KMS-11 (cell line): Measurements from ENCODE around the gene CUEDC2.

ENCODE experiments used
- H2AFZ ChIP-seq: fragments of 200-600 bp; sonication (generic); 2 replicates; pipeline ENCODE4 v1.6.1; 2016; ENCODE audit warnings: antibody characterized with exemption, mixed run types, low read depth
- H3K27ac ChIP-seq: fragments of 200-600 bp; sonication (generic); 2 replicates; pipeline ENCODE4 v1.6.1; 2016; ENCODE audit warnings: mild to moderate bottlenecking, mixed run types
- H3K27me3 ChIP-seq: fragments of 200-600 bp; sonication (generic); 2 replicates; pipeline ENCODE4 v1.6.1; 2017; ENCODE audit warnings: mild to moderate bottlenecking, low read depth, mixed run types, moderate library complexity; ENCODE audit not compliant: insufficient read depth
- H3K36me3 ChIP-seq: fragments of 200-600 bp; sonication (generic); 2 replicates; pipeline ENCODE4 v1.6.1; 2017; ENCODE audit warnings: mild to moderate bottlenecking, mixed run types; ENCODE audit not compliant: insufficient read depth
- H3K4me1 ChIP-seq: fragments of 200-600 bp; sonication (generic); 2 replicates; pipeline ENCODE4 v1.6.1; 2016; ENCODE audit warnings: mild to moderate bottlenecking, low read depth, mixed run types; ENCODE audit not compliant: poor library complexity, severe bottlenecking
- H3K4me2 ChIP-seq: fragments of 200-600 bp; sonication (generic); 2 replicates; pipeline ENCODE4 v1.7.0; 2016; ENCODE audit warnings: mild to moderate bottlenecking, mixed run types
- H3K4me3 ChIP-seq: fragments of 200-600 bp; sonication (generic); IDR thresholded peaks from 2 replicates; pipeline ENCODE4 v1.6.1; 2017; ENCODE audit warnings: low read depth, low read length, mixed read lengths; ENCODE audit not compliant: insufficient read depth
- H3K79me2 ChIP-seq: fragments of 200-600 bp; sonication (generic); 2 replicates; pipeline ENCODE4 v1.6.1; 2016; ENCODE audit warnings: low read depth, mixed run types; ENCODE audit not compliant: insufficient read depth
- H3K9ac ChIP-seq: fragments of 200-600 bp; sonication (generic); 2 replicates; pipeline ENCODE4 v1.6.1; 2016; ENCODE audit warnings: mild to moderate bottlenecking, mixed run types
- H4K20me1 ChIP-seq: fragments of 200-600 bp; sonication (generic); 2 replicates; pipeline ENCODE4 v1.6.1; 2016; ENCODE audit warnings: mild to moderate bottlenecking, mixed run types; ENCODE audit not compliant: insufficient read depth
- TF ChIP-seq, protein P1 (sequence below): fragments of 200-600 bp; sonication (generic); conservative IDR thresholded peaks from 2 replicates; pipeline ENCODE4 v1.6.1; 2017; ENCODE audit warnings: low read depth, mild to moderate bottlenecking, antibody characterized with exemption, low read length, moderate library complexity, mixed read lengths

Gene CUEDC2

GRCh38 chr10:102394079-102394800 is 38.1 kb downstream of the CUEDC2 start:
- Histone ChIP-seq H3K36me3 (peaks cover 3% of the 10 kb centered on the region; the same call in 1 of the 2 replicates), H3K79me2 (peaks cover 22% of the 10 kb centered on the region), H3K27me3 (no peaks in the 10 kb centered on the region), H4K20me1 (no peaks in the 10 kb centered on the region), H3K4me2 (peak overlapping the region; percentile 93), H3K9ac (peak overlapping the region; percentile 94), H2AFZ (peak overlapping the region; percentile 41), H3K4me3 (no peak overlapping the region), H3K27ac (peak overlapping the region; percentile 93), H3K4me1 (peaks cover 33% of the 10 kb centered on the region)
- TF ChIP-seq, protein P1, sequence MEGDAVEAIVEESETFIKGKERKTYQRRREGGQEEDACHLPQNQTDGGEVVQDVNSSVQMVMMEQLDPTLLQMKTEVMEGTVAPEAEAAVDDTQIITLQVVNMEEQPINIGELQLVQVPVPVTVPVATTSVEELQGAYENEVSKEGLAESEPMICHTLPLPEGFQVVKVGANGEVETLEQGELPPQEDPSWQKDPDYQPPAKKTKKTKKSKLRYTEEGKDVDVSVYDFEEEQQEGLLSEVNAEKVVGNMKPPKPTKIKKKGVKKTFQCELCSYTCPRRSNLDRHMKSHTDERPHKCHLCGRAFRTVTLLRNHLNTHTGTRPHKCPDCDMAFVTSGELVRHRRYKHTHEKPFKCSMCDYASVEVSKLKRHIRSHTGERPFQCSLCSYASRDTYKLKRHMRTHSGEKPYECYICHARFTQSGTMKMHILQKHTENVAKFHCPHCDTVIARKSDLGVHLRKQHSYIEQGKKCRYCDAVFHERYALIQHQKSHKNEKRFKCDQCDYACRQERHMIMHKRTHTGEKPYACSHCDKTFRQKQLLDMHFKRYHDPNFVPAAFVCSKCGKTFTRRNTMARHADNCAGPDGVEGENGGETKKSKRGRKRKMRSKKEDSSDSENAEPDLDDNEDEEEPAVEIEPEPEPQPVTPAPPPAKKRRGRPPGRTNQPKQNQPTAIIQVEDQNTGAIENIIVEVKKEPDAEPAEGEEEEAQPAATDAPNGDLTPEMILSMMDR: peak; percentile 12

DNA sequence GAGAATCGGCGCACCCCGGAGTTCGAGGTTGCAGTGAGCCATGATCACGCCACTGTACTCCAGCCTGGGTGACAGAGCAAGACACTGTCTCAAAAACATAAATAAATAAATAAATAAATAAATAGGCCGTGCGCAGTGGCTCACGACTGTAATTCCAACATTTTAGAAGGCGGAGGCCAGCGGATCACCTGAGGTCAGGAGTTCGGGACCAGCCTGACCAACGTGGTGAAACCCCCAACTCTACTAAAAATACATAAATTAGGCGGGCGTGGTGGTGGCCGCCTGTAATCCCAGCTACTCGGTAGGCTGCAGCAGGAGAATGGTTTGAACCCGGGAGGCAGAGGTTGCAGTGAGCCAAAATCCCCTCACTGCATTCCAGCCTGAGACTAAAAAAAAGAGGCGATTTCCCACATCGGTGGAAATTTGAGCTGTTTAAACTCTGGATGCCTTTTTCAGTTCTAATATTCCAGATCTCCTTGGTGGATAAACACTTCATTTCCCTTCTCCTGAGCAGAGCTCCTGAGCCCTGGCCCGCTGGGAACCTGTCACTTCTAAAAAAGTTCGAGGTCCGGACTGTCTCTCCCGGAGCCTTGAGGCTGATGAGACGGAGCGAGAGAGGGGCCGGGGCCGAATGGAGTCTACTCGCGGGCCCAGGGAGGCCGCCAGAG is 38.8 kb downstream of the CUEDC2 start:
- Histone ChIP-seq H2AFZ (peak overlapping the region; percentile 41), H3K4me2 (peak overlapping the region; percentile 93), H3K27ac (peak overlapping the region; percentile 93), H3K4me1 (peaks cover 28% of the 10 kb centered on the region), H3K9ac (peak overlapping the region; percentile 94), H3K36me3 (peaks cover 3% of the 10 kb centered on the region; the same call in 1 of the 2 replicates), H3K27me3 (no peaks in the 10 kb centered on the region), H3K79me2 (peaks cover 22% of the 10 kb centered on the region), H3K4me3 (no peak overlapping the region), H4K20me1 (no peaks in the 10 kb centered on the region)
- TF ChIP-seq, protein P1: peak; percentile 84

GRCh38 chr10:102392306-102392705 is 40.1 kb downstream of the CUEDC2 start:
- H4K20me1 ChIP-seq: no peaks in the 10 kb centered on the region
- no peak overlapping the region for H3K27ac ChIP-seq
- no peaks in the 10 kb centered on the region for H3K27me3 ChIP-seq
- H2AFZ ChIP-seq: no peak overlapping the region
- peaks cover 3% of the 10 kb centered on the region; the same call in 1 of the 2 replicates for H3K36me3 ChIP-seq
- no peak overlapping the region for H3K9ac ChIP-seq
- no peak overlapping the region for H3K4me3 ChIP-seq
- H3K4me1 ChIP-seq: peaks cover 16% of the 10 kb centered on the region
- H3K79me2 ChIP-seq: peaks cover 14% of the 10 kb centered on the region
- no peak overlapping the region for H3K4me2 ChIP-seq
- TF ChIP-seq, protein P1: no peak

- H3K79me2 ChIP-seq: no peaks in the 10 kb centered on the region; the same call in 1 of the 2 replicates
- no peak overlapping the region for H3K4me2 ChIP-seq
- H3K27ac ChIP-seq: no peak overlapping the region
- no peak overlapping the region for H3K4me3 ChIP-seq
- H3K9ac ChIP-seq: no peak overlapping the region
- H3K36me3 ChIP-seq: no peaks in the 10 kb centered on the region
- no peak overlapping the region for H2AFZ ChIP-seq
- TF ChIP-seq, protein P1: no peak
- no peaks in the 10 kb centered on the region for H3K27me3 ChIP-seq
- peaks cover 10% of the 10 kb centered on the region for H3K4me1 ChIP-seq
- no peaks in the 10 kb centered on the region for H4K20me1 ChIP-seq
These were observed 42.5 kb downstream of the CUEDC2 start for GRCh38 chr10:102389894-102390293.
